ENCODE data around the gene CAMTA1.

DNA sequence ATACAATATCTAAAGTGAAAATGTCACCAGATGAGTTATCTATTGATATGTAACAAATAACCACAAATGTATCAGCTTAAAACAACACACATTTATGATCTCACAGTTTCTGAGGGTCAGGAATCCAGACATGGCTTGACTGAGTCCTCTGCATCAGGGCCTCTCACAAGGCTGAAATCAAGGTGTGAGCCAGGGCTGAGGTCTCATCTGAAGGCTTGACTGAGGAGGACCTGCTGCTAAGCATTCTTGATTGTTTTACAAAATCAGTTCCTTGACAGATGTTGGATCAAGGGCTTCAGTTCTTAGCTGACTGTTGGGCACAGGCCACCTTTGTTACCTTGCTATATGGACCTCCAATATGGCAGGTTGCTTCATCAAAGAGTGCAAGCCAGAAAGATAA lies 483.7 kb downstream of the CAMTA1 start:
- TF ChIP-seq CTCF (optimal IDR thresholded peaks at IDR 0.05 in 1 of 3, IDR thresholded peaks at IDR 0.05 in 1 of 3, conservative IDR thresholded peaks at IDR 0.05 in 1 of 3; ENCODE audit: extremely low read depth in 1 of 3, insufficient read depth in 2 of 3, low read length in 3 of 3) (no peak), EZH2 (IDR thresholded peaks at IDR 0.05; ENCODE audit: low read length) (no peak)

Data from keratinocyte (primary cell).